Sigmoid colon (tissue), 4 donors: ENCODE data around the gene MMADHC.

Experiments
- EP300 ChIP-seq, 4 donors: sonication (generic); formaldehyde crosslinking; IDR thresholded peaks; one replicate each; pipeline ENCODE4 v1.6.1; 2017; ENCODE audit warnings: antibody characterized with exemption in 4 of 4
- POLR2A ChIP-seq, 2 donors: fragments of 450-650 bp; IDR thresholded peaks; one replicate each; pipeline ENCODE4 v1.6.1; 2016; ENCODE audit warnings: antibody characterized with exemption in 2 of 2, mild to moderate bottlenecking in 2 of 2, moderate library complexity in 2 of 2
- POLR2AphosphoS5 ChIP-seq, 4 donors: sonication (generic); formaldehyde crosslinking; IDR thresholded peaks; one replicate each; pipeline ENCODE4 v1.6.1; 2017; ENCODE audit warnings: antibody characterized with exemption in 4 of 4
- TF ChIP-seq, protein P1 (sequence below), 4 experiments: fragments of 450-650 bp in 3 of 4; fragments of 200-600 bp in 1 of 4; IDR thresholded peaks; one replicate each; pipeline ENCODE4 v1.5.1; 2016 to 2019; ENCODE audit warnings: antibody characterized with exemption in 4 of 4, mild to moderate bottlenecking in 3 of 4, moderate library complexity in 2 of 4

DNA sequence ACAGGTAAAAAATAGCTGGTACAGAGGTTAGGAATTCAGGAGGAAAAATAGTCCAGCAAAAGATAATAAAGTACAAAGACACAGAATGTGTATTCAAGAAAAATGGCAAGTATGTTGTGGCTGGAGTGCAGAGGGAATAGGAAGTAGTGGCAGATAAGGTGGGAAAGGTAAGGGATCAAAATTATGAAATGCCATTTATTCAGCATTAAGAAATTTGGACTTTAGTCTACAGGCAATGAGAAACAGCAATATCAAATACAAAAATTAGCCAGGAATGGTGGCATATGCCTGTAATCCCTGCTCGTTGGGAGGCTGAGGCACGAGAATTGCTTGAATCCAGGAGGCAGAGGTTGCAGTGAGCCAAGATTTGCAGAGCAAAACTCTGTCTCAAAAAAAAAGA is 10.3 kb downstream of the MMADHC start:
- TF ChIP-seq POLR2AphosphoS5 (IDR thresholded peaks at IDR 0.05) (no peak), POLR2A (IDR thresholded peaks at IDR 0.05) (no peak), EP300 (IDR thresholded peaks at IDR 0.05) (no peak)
- TF ChIP-seq, protein P1, sequence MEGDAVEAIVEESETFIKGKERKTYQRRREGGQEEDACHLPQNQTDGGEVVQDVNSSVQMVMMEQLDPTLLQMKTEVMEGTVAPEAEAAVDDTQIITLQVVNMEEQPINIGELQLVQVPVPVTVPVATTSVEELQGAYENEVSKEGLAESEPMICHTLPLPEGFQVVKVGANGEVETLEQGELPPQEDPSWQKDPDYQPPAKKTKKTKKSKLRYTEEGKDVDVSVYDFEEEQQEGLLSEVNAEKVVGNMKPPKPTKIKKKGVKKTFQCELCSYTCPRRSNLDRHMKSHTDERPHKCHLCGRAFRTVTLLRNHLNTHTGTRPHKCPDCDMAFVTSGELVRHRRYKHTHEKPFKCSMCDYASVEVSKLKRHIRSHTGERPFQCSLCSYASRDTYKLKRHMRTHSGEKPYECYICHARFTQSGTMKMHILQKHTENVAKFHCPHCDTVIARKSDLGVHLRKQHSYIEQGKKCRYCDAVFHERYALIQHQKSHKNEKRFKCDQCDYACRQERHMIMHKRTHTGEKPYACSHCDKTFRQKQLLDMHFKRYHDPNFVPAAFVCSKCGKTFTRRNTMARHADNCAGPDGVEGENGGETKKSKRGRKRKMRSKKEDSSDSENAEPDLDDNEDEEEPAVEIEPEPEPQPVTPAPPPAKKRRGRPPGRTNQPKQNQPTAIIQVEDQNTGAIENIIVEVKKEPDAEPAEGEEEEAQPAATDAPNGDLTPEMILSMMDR (IDR thresholded peaks at IDR 0.05) = no peak
